BLaER1 (cell line): ENCODE measurements around the gene PCYT1A.
"Not testable (repeated sequence)": the region's sequence is repeated elsewhere in the genome, so short reads cannot be mapped to it uniquely, and the experiment has no call there.

Source experiments
- H3K27ac ChIP-seq: shearing (Covaris generic); formaldehyde crosslinking; 2 replicates; pipeline ENCODE4 v1.8.1; 2022
- H3K27me3 ChIP-seq: shearing (Covaris generic); formaldehyde crosslinking; 2 replicates; pipeline ENCODE4 v1.8.1; 2022
- H3K36me3 ChIP-seq: shearing (Covaris generic); formaldehyde crosslinking; 2 replicates; pipeline ENCODE4 v1.8.1; 2022
- H3K4me1 ChIP-seq: shearing (Covaris generic); formaldehyde crosslinking; 2 replicates; pipeline ENCODE4 v1.8.1; 2022
- H3K4me2 ChIP-seq: shearing (Covaris generic); formaldehyde crosslinking; 2 replicates; pipeline ENCODE4 v1.8.1; 2022
- H3K4me3 ChIP-seq: shearing (Covaris generic); formaldehyde crosslinking; 2 replicates; pipeline ENCODE4 v1.8.1; 2022
- H3K9ac ChIP-seq: shearing (Covaris generic); formaldehyde crosslinking; 2 replicates; pipeline ENCODE4 v1.8.1; 2022
- H3K9me3 ChIP-seq: shearing (Covaris generic); formaldehyde crosslinking; 2 replicates; pipeline ENCODE4 v1.8.1; 2022
- H4K20me1 ChIP-seq: shearing (Covaris generic); formaldehyde crosslinking; 2 replicates; pipeline ENCODE4 v1.8.1; 2022
- Cebpa-rat ChIP-seq: shearing (Covaris generic); IDR thresholded peaks from 2 replicates; pipeline ENCODE4 v1.8.1; 2022

The PCYT1A gene

DNA sequence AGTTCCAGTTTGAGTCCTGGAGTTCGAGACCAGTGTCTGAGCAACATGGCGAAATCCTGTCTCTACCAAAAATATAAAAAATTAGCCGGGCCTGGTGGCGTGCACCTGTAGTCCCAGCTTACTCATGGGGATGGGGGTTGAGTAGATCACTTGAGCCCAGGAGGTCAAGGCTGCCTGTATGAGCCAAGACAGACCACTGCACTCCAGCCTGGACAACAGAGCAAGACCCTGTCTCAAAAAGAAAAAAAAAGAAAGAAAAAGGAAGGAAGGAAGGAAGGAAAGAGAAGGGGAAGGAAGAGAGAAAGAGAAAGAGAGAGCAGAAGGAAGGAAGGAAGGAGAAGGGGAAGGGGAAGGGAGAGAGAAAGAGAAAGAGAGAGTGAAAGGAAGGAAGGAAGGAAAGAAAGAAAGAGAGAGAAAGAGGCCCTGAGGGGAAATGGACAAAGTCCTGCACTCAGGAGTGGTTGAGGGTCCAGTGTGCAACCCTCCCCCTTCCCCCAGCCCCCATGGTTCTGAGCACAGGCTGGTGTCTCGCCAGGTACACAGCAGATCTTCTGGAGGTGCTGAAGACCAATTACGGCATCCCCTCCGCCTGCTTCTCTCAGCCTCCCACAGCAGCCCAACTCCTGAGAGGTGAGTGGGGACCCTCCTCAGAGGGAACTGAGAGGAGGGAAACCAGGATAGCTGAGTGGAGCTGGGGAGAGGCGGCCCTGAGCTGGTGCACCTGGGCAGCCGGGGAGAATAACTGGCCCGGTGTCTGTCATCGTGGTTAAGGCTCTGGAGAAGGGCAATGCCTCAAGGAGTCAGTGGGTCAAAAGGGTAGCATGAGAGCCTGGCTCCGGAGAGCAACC, 70.0 kb downstream of the PCYT1A start:
- H3K4me3 ChIP-seq, result no peak overlapping the region; the same call in 1 of the 2 replicates
- no peaks in the 10 kb centered on the region for H3K36me3 ChIP-seq
- peak overlapping the region; percentile 86 for H3K27ac ChIP-seq
- peak overlapping the region; percentile 31; the same call in 1 of the 2 replicates for H3K9ac ChIP-seq
- no peaks in the 10 kb centered on the region for H4K20me1 ChIP-seq
- TF ChIP-seq Cebpa-rat, result no peak
- H3K9me3 ChIP-seq, result no peaks in the 10 kb centered on the region
- peaks cover 65% of the 10 kb centered on the region for H3K4me1 ChIP-seq
- H3K4me2 ChIP-seq, result peak overlapping the region; percentile 73
- H3K27me3 ChIP-seq, result no peaks in the 10 kb centered on the region

DNA sequence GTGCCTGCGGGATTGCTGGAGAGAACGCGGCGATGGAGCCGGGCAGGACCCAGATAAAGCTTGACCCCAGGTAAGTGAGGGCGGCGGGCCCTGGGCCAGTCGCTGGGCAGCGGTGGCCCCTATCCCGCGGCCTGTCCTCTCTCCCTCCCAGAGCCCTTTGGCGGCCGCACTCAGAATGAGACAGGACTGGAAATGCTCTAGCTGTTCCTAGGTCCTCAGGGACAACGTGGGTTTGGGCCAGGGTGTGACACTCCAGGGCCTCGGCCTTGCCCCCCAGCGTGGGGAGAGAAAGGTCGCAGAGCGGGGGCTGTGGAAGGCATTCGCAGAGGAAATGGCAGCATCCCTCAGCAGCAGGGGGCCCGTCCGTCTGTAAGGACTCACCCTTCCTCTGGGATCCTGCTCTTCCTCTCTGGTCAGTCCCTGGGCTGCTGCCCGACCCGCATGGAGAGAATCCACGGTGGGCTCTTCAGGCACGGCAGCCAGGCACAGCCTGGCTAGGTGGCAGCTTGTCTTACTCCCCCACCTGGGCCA, 70.8 kb downstream of the PCYT1A start:
- Histone ChIP-seq H3K4me2 (peak overlapping the region; percentile 73), H3K36me3 (no peaks in the 10 kb centered on the region), H4K20me1 (no peaks in the 10 kb centered on the region), H3K27me3 (no peaks in the 10 kb centered on the region), H3K27ac (peak overlapping the region; percentile 86), H3K4me1 (peaks cover 65% of the 10 kb centered on the region), H3K9me3 (no peaks in the 10 kb centered on the region), H3K9ac (peak overlapping the region; percentile 34; the same call in 1 of the 2 replicates), H3K4me3 (no peak overlapping the region)
- TF ChIP-seq Cebpa-rat, result no peak

DNA sequence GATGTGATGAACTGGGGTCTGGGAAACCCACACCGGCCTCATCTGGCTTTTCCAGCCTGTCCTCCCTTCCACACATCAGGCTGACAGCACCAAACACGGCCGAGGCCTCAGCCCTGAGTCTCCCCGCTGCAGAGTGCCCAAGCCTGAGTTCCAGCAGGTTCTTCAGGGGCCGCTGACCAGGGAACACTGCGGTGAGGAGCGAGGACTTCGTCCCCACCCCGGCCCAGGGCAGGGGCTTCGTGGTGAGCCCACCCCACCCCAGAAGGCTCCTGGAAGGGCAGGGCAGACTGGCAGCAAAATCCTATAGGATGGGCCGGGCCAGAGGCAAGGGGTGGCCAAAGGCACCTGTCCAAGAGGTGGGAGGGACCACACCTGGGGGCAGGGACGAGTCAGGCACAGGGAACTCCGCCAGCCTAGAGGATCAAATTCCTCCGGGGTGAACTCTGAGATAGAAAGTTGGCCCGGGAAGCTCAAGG, 71.4 kb downstream of the PCYT1A start, which contains the start of gene SLC51A:
Gene SLC51A, plus strand, starts transcription at position 446 of the 476 bp plus-strand sequence. CDS start 179 bp downstream, outside the sequence.
- Histone ChIP-seq H3K27me3 (no peaks in the 10 kb centered on the region), H3K27ac (peak within 1 kb of the TSS; percentile 86), H3K9me3 (no peaks in the 10 kb centered on the region), H3K4me3 (no peak within 1 kb of the TSS), H3K4me1 (peaks cover 62% of the 10 kb centered on the region), H4K20me1 (no peaks in the 10 kb centered on the region), H3K9ac (peak within 1 kb of the TSS; percentile 34; the same call in 1 of the 2 replicates), H3K36me3 (no peaks in the 10 kb centered on the region), H3K4me2 (peak within 1 kb of the TSS; percentile 73)
- no peak for TF ChIP-seq Cebpa-rat

DNA sequence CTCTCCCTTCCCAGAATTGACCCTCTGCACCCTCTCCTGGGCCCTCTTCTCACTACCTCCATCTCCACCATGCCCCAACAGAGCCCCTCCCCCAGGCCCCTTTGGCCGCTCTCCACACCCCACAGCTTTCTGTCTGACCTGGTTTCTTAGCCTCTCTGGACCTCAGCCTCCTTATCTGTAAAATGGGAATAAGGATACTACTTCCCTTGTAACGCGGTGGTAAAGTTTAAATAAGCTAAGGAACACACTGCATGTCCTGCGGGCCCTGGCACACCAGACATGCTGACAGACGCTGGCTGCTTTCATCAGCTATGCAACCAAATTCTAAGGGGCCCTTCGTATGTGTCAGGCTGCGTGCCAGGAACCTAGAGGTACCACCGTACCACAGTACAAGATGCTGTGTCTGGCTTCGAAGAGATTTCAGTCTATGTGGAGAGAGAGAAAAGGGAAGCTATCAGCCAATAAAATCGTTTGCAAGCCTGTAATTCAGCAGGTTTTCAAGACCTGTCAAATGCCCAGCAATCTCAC, 72.0 kb downstream of the PCYT1A start:
- H3K9ac ChIP-seq, result no peak overlapping the region
- H3K9me3 ChIP-seq, result no peaks in the 10 kb centered on the region
- peaks cover 57% of the 10 kb centered on the region for H3K4me1 ChIP-seq
- peak overlapping the region; percentile 55 for H3K27ac ChIP-seq
- 0 out of 2 replicates have a peak overlapping the region, but pooled peaks have one; percentile 32 for H3K4me2 ChIP-seq
- H3K36me3 ChIP-seq, result no peaks in the 10 kb centered on the region
- no peak for TF ChIP-seq Cebpa-rat
- H3K4me3 ChIP-seq, result no peak overlapping the region
- H3K27me3 ChIP-seq, result no peaks in the 10 kb centered on the region
- H4K20me1 ChIP-seq, result no peaks in the 10 kb centered on the region

DNA sequence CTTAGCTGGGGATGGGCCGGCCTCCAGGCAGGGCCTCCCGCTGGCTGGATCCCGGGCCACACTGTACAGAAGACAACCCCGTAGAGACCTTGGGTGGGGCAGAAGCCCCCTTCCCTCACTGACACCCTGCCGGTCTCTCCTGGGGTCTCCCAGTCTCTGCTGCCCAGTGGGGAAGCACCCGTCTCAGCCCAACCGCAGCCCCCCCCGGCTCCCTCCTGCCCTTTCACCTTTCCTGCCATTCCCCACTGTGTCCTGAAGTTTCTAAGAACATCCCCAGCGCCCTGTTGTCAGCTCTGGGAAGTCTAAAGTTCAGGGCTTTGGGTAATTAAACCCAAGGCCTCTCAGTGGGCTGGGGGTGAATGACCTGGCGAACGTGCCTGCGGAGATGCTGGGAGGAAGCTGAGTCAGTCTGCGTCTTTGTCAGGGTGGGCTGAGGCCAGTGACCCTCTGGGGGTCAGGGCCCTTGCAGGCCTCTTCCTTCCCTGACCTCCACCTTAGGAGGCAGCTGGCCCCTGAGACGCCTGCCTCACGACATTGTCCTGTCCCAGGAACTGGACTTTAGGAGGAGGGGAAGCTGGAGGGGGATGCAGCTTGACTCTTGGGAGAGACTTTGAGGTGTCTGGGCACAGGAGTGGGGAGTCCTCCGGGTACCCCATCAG, 72.6 kb downstream of the PCYT1A start:
- Histone ChIP-seq H3K4me3 (no peak overlapping the region), H3K27me3 (no peaks in the 10 kb centered on the region), H3K4me1 (peaks cover 50% of the 10 kb centered on the region), H3K9me3 (no peaks in the 10 kb centered on the region), H3K36me3 (no peaks in the 10 kb centered on the region), H3K9ac (no peak overlapping the region), H4K20me1 (no peaks in the 10 kb centered on the region), H3K4me2 (no peak overlapping the region), H3K27ac (peak overlapping the region; percentile 38; the same call in 1 of the 2 replicates)
- no peak for TF ChIP-seq Cebpa-rat

- Histone ChIP-seq H3K9ac (no peak within 1 kb of the TSS), H4K20me1 (no peaks in the 10 kb centered on the region), H3K9me3 (peaks cover 7% of the 10 kb centered on the region; the same call in 1 of the 2 replicates), H3K27ac (no peak within 1 kb of the TSS), H3K4me3 (no peak within 1 kb of the TSS), H3K27me3 (no peaks in the 10 kb centered on the region), H3K4me2 (no peak within 1 kb of the TSS), H3K36me3 (no peaks in the 10 kb centered on the region), H3K4me1 (peaks cover 29% of the 10 kb centered on the region)
- no peak for TF ChIP-seq Cebpa-rat
Measured at GRCh38 chr3:196210673-196211556, 76.6 kb downstream of the PCYT1A start, which contains the start of gene ZDHHC19. Gene ZDHHC19 (minus strand): TSS chr3:196211400. CDS start chr3:196211315, 85 bp downstream.

DNA sequence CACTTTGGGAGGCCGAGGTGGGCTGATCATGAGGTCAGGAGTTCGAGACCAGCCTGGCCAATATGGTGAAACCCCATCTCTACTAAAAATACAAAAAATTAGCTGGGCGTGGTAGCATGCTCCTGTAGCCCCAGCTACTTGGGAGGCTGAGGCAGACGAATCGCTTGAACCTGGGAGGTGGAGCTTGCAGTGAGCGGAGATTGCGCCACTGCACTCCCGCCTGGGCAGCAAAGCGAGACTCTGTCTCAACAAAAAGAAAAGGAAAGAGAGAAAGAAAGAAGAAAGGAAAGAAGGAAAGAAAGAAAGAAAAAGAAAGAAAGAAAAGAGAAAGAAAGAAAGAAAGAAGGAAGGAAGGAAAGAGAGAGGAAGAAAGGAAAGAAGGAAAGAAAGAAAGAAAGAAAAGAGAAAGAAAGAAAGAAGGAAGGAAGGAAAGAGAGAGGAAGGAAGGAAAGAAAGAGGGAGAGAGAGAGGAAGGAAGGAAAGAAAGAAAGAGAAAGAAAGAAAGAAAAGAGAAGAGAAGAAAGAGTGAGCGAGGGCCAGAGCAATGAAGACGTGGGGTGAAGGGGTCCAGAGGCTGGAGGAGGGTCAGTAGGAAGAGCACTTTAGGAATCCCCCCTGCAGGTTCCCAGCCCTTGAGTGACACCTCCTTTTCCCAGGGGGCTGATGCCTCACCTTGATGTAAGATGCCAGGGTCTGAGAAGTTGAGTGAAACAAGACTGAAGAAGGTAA, 77.4 kb downstream of the PCYT1A start:
- not testable (repeated sequence) for H3K4me3 ChIP-seq, H3K27me3 ChIP-seq, H3K36me3 ChIP-seq, H4K20me1 ChIP-seq, H3K9me3 ChIP-seq, H3K27ac ChIP-seq, H3K9ac ChIP-seq, H3K4me2 ChIP-seq
- peaks cover 23% of the 10 kb centered on the region for H3K4me1 ChIP-seq

DNA sequence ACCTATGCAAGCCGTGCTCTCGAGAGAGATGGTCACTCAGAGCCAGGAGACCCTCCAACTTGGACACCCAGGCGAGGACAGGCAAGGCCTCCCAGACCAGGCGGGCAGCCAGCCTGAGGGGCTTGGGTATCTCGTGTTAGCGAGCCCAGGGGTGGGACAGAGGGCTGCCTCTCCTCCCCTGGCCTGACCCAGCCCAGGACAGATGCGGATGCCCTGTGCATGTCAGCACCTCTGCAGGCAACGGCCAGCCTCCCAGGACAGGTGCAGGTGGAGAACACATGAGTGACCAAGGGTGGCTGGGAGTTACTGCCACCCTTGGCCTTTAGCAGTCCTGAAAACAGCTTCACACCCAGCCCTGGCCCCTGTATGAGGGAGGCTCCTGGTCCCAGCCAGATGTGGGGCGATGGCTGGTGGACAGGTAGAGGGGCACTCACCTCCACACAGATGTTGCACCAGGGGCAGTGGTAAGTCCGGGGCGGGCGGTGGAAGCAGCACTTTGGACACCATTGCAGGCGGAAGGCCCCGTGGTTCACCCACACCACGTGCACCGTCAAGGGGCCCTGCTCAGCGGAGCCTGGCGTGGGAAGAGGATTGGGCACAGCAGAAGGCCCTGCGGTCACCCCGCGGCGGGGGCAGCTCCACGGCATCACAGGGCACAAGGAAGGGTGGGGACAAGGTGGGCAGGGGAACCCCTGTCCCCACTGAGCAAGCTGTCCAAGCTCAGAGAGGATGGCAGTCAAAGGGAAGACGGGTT, 78.4 kb downstream of the PCYT1A start:
- Histone ChIP-seq H3K4me1 (peaks cover 25% of the 10 kb centered on the region), H3K27ac (no peak overlapping the region), H4K20me1 (no peaks in the 10 kb centered on the region), H3K9ac (no peak overlapping the region), H3K9me3 (peaks cover 7% of the 10 kb centered on the region; the same call in 1 of the 2 replicates), H3K4me2 (peak overlapping the region; percentile 28; the same call in 1 of the 2 replicates), H3K27me3 (no peaks in the 10 kb centered on the region), H3K4me3 (no peak overlapping the region), H3K36me3 (no peaks in the 10 kb centered on the region)
- TF ChIP-seq Cebpa-rat, result no peak
